Measurements from ENCODE around the gene INPP5J.

Gene INPP5J

GRCh38 chr22:31176923-31177322, 54.2 kb downstream of the INPP5J start:
- Histone ChIP-seq H3K27me3 (ENCODE audit: insufficient read depth, insufficient read length) (no peaks in the 10 kb centered on the region), H3K9me3 (ENCODE audit: insufficient read depth, low read length) (no peaks in the 10 kb centered on the region), H3K4me3 (ENCODE audit: insufficient read length, low read depth) (no peak overlapping the region), H3K36me3 (ENCODE audit: insufficient read depth, insufficient read length, low read length) (peaks cover 3% of the 10 kb centered on the region), H3K4me1 (ENCODE audit: insufficient read depth, insufficient read length) (no peaks in the 10 kb centered on the region), H3K9ac (ENCODE audit: insufficient read length, low read depth) (no peak overlapping the region)
- TF ChIP-seq SUZ12 (IDR thresholded peaks at IDR 0.05; ENCODE audit: extremely low read depth, insufficient read depth, insufficient read length) (no peak), ZNF274 (IDR thresholded peaks at IDR 0.05; ENCODE audit: low read depth, low read length) (no peak), YY1 (IDR thresholded peaks at IDR 0.05; ENCODE audit: insufficient read depth, insufficient read length) (no peak)
- no peak for DNase-seq (ENCODE audit: low read depth, low spot score)

GRCh38 chr22:31177420-31178162, 54.8 kb downstream of the INPP5J start:
- no peak for DNase-seq (ENCODE audit: low read depth, low spot score)
- TF ChIP-seq SUZ12 (IDR thresholded peaks at IDR 0.05; ENCODE audit: extremely low read depth, insufficient read depth, insufficient read length), result no peak
- no peak for TF ChIP-seq YY1 (IDR thresholded peaks at IDR 0.05; ENCODE audit: insufficient read depth, insufficient read length)
- TF ChIP-seq ZNF274 (IDR thresholded peaks at IDR 0.05; ENCODE audit: low read depth, low read length), result no peak
- no peaks in the 10 kb centered on the region for H3K9me3 ChIP-seq (ENCODE audit: insufficient read depth, low read length)
- H3K4me3 ChIP-seq (ENCODE audit: insufficient read length, low read depth), result no peak overlapping the region
- no peaks in the 10 kb centered on the region for H3K27me3 ChIP-seq (ENCODE audit: insufficient read depth, insufficient read length)
- H3K9ac ChIP-seq (ENCODE audit: insufficient read length, low read depth), result no peak overlapping the region
- no peaks in the 10 kb centered on the region for H3K4me1 ChIP-seq (ENCODE audit: insufficient read depth, insufficient read length)
- peaks cover 3% of the 10 kb centered on the region for H3K36me3 ChIP-seq (ENCODE audit: insufficient read depth, insufficient read length, low read length)

- Histone ChIP-seq H3K4me1 (ENCODE audit: insufficient read depth, insufficient read length) (no peaks in the 10 kb centered on the region), H3K36me3 (ENCODE audit: insufficient read depth, insufficient read length, low read length) (peaks cover 3% of the 10 kb centered on the region), H3K27me3 (ENCODE audit: insufficient read depth, insufficient read length) (no peaks in the 10 kb centered on the region), H3K4me3 (ENCODE audit: insufficient read length, low read depth) (no peak overlapping the region), H3K9ac (ENCODE audit: insufficient read length, low read depth) (no peak overlapping the region), H3K9me3 (ENCODE audit: insufficient read depth, low read length) (no peaks in the 10 kb centered on the region)
- TF ChIP-seq SUZ12 (IDR thresholded peaks at IDR 0.05; ENCODE audit: extremely low read depth, insufficient read depth, insufficient read length) (no peak), ZNF274 (IDR thresholded peaks at IDR 0.05; ENCODE audit: low read depth, low read length) (no peak), YY1 (IDR thresholded peaks at IDR 0.05; ENCODE audit: insufficient read depth, insufficient read length) (no peak)
- DNase-seq (ENCODE audit: low read depth, low spot score), result no peak
Measured at GRCh38 chr22:31178859-31179258, 56.1 kb downstream of the INPP5J start.

GRCh38 chr22:31179345-31179744, 56.6 kb downstream of the INPP5J start:
- H3K4me1 ChIP-seq (ENCODE audit: insufficient read depth, insufficient read length), result no peaks in the 10 kb centered on the region
- no peak overlapping the region for H3K4me3 ChIP-seq (ENCODE audit: insufficient read length, low read depth)
- TF ChIP-seq YY1 (IDR thresholded peaks at IDR 0.05; ENCODE audit: insufficient read depth, insufficient read length), result no peak
- no peak for TF ChIP-seq SUZ12 (IDR thresholded peaks at IDR 0.05; ENCODE audit: extremely low read depth, insufficient read depth, insufficient read length)
- TF ChIP-seq ZNF274 (IDR thresholded peaks at IDR 0.05; ENCODE audit: low read depth, low read length), result no peak
- H3K9ac ChIP-seq (ENCODE audit: insufficient read length, low read depth), result no peak overlapping the region
- H3K27me3 ChIP-seq (ENCODE audit: insufficient read depth, insufficient read length), result no peaks in the 10 kb centered on the region
- H3K9me3 ChIP-seq (ENCODE audit: insufficient read depth, low read length), result no peaks in the 10 kb centered on the region
- no peak for DNase-seq (ENCODE audit: low read depth, low spot score)
- peaks cover 3% of the 10 kb centered on the region for H3K36me3 ChIP-seq (ENCODE audit: insufficient read depth, insufficient read length, low read length)

GRCh38 chr22:31184015-31184414, 61.2 kb downstream of the INPP5J start:
- TF ChIP-seq YY1 (IDR thresholded peaks at IDR 0.05; ENCODE audit: insufficient read depth, insufficient read length) (no peak), ZNF274 (IDR thresholded peaks at IDR 0.05; ENCODE audit: low read depth, low read length) (no peak), SUZ12 (IDR thresholded peaks at IDR 0.05; ENCODE audit: extremely low read depth, insufficient read depth, insufficient read length) (no peak)

More at GRCh38 chr22:31184015-31184414, 61.2 kb downstream of the INPP5J start:
- H3K9me3 ChIP-seq (ENCODE audit: insufficient read depth, low read length), result peaks cover 7% of the 10 kb centered on the region; the same call in 1 of the 2 replicates
- peaks cover 15% of the 10 kb centered on the region for H3K36me3 ChIP-seq (ENCODE audit: insufficient read depth, insufficient read length, low read length)
- no peaks in the 10 kb centered on the region for H3K27me3 ChIP-seq (ENCODE audit: insufficient read depth, insufficient read length)
- H3K9ac ChIP-seq (ENCODE audit: insufficient read length, low read depth), result no peak overlapping the region
- DNase-seq (ENCODE audit: low read depth, low spot score), result no peak
- H3K4me3 ChIP-seq (ENCODE audit: insufficient read length, low read depth), result no peak overlapping the region
- H3K4me1 ChIP-seq (ENCODE audit: insufficient read depth, insufficient read length), result no peaks in the 10 kb centered on the region

All from NT2/D1 (cell line).